Upper lobe of left lung (tissue), 6 donors: ENCODE data around the gene ANKRD13B. TPM values are rescaled to one million over a fixed set of nuclear protein-coding genes. Genes with fewer than 3 reads are reported as not detected.

Experiments used
- ATAC-seq, 2 donors: fragments of 200-7000 bp; cut with Tn5 transposase; one replicate each; pipeline ENCODE4 v1.9.1; 2022; ENCODE audit warnings: mild to moderate bottlenecking in 2 of 2, moderate library complexity in 2 of 2; ENCODE audit not compliant: low FRiP score in 2 of 2
- DNase-seq, 2 donors: peaks; one replicate each; pipeline ENCODE4 v3.0.0-alpha.2; 2019 to 2020
- H3K27ac ChIP-seq, 4 donors: fragments of 200-600 bp; sonication (generic); one replicate each; pipeline ENCODE4 v1.5.1; 2016 to 2019
- H3K27me3 ChIP-seq, 4 donors: fragments of 200-600 bp; sonication (generic); one replicate each; pipeline ENCODE4 v1.5.1; 2017 to 2019
- H3K36me3 ChIP-seq, 4 donors: fragments of 200-600 bp; sonication (generic); one replicate each; pipeline ENCODE4 v1.5.1; 2016 to 2019
- H3K4me1 ChIP-seq, 4 donors: fragments of 200-600 bp; sonication (generic); one replicate each; pipeline ENCODE4 v1.5.1; 2018 to 2019
- H3K4me3 ChIP-seq, 4 donors: fragments of 200-600 bp; sonication (generic); one replicate each; pipeline ENCODE4 v1.5.1; 2017 to 2019; ENCODE audit warnings: mild to moderate bottlenecking in 2 of 4, moderate library complexity in 1 of 4
- H3K9me3 ChIP-seq, 4 donors: fragments of 200-600 bp; sonication (generic); one replicate each; pipeline ENCODE4 v1.5.1; 2018 to 2019
- CTCF ChIP-seq, 6 experiments: fragments of 450-650 bp in 4 of 6; fragments of 200-600 bp in 2 of 6; sonication (generic) in 2 of 6; IDR thresholded peaks; one replicate each; pipeline ENCODE4 v1.5.1; 2016 to 2019; ENCODE audit warnings: antibody characterized with exemption in 6 of 6
- EP300 ChIP-seq, 4 donors: sonication (generic); formaldehyde crosslinking; IDR thresholded peaks; one replicate each; pipeline ENCODE4 v1.5.1; 2017; ENCODE audit warnings: antibody characterized with exemption in 4 of 4, control low read depth in 2 of 4
- POLR2A ChIP-seq, 4 donors: fragments of 450-650 bp; IDR thresholded peaks; one replicate each; pipeline ENCODE4 v1.5.1; 2016 to 2017; ENCODE audit warnings: antibody characterized with exemption in 4 of 4, mild to moderate bottlenecking in 2 of 4
- POLR2AphosphoS5 ChIP-seq, 2 donors: sonication (generic); formaldehyde crosslinking; IDR thresholded peaks; one replicate each; pipeline ENCODE4 v1.5.1; 2017; ENCODE audit warnings: antibody characterized with exemption in 2 of 2
- WGBS, 2 donors: methylation state at CpG; one replicate each; pipeline ENCODE4 v1.1.5; 2017 to 2018; 5-methylcytosine and 5-hydroxymethylcytosine counted together
- total RNA-seq, 6 donors: library from RNA; depleted of rRNA in 4 of 6; stranded (reverse); fragments of >200 nt in 4 of 6; gene quantifications; one replicate each; pipeline versions ENCODE4 v1.1.0 to v1.2.1, GENCODE V29; 2016 to 2021
- donor health status: DM: no; HTN: no; CAD: no; lungs with moderate emphysema.
- donor health status: DM: no; HTN: yes; CAD: no; lungs with severe emphysema.

ANKRD13B gene
- total RNA-seq, 6 donors from 2014 or later: 1.5 to 24.1 (median 3.9) TPM

- WGBS, 2 donors: 87 to 90% methylated on average over 10 of the region's 10 CpGs
- peaks cover 25 to 45% (median 38%) of the 10 kb centered on the region in 4 donors for H3K4me1 ChIP-seq
- no peaks in the 10 kb centered on the region for H3K27me3 ChIP-seq
- no peaks in the 10 kb centered on the region for H3K9me3 ChIP-seq
- TF ChIP-seq EP300 (IDR thresholded peaks at IDR 0.05) (no peak), CTCF (IDR thresholded peaks at IDR 0.05) (no peak), POLR2A (IDR thresholded peaks at IDR 0.05) (no peak), POLR2AphosphoS5 (IDR thresholded peaks at IDR 0.05) (no peak)
- DNase-seq (no peak), ATAC-seq (no peak)
- H3K36me3 ChIP-seq: peaks cover 0 to 59% (median 31%) of the 10 kb centered on the region in 4 donors
- H3K27ac ChIP-seq: peak overlapping the region in 1 of 4 donors; percentile 35
- no peak overlapping the region for H3K4me3 ChIP-seq
Measured at GRCh38 chr17:29582254-29582765, 10.6 kb upstream of the ANKRD13B start.

- no peaks in the 10 kb centered on the region for H3K27me3 ChIP-seq
- H3K27ac ChIP-seq: peak overlapping the region in 1 of 4 donors; percentile 35
- H3K36me3 ChIP-seq: peaks cover 0 to 54% (median 27%) of the 10 kb centered on the region in 4 donors
- peaks cover 29 to 49% (median 42%) of the 10 kb centered on the region in 4 donors for H3K4me1 ChIP-seq
- DNase-seq (no peak), ATAC-seq (no peak)
- no peak for TF ChIP-seq CTCF (IDR thresholded peaks at IDR 0.05)
- no peak for TF ChIP-seq POLR2AphosphoS5 (IDR thresholded peaks at IDR 0.05)
- no peak for TF ChIP-seq POLR2A (IDR thresholded peaks at IDR 0.05)
- no peak for TF ChIP-seq EP300 (IDR thresholded peaks at IDR 0.05)
- no peak overlapping the region for H3K4me3 ChIP-seq
- 85 to 92% methylated on average over 8 to 13 of the region's 13 CpGs for WGBS, 2 donors
- no peaks in the 10 kb centered on the region for H3K9me3 ChIP-seq
Measured at GRCh38 chr17:29582772-29583171, 10.2 kb upstream of the ANKRD13B start.

GRCh38 chr17:29583324-29584248 is 9.3 kb upstream of the ANKRD13B start:
- Histone ChIP-seq H3K9me3 (no peaks in the 10 kb centered on the region), H3K4me3 (no peak overlapping the region), H3K4me1 (peaks cover 36 to 57% (median 50%) of the 10 kb centered on the region in 4 donors), H3K27me3 (no peaks in the 10 kb centered on the region), H3K27ac (peak overlapping the region; percentile 84 to 92 (median 89)), H3K36me3 (peaks cover 0 to 46% (median 20%) of the 10 kb centered on the region in 4 donors)
- TF ChIP-seq EP300 (IDR thresholded peaks at IDR 0.05) (no peak), POLR2A (IDR thresholded peaks at IDR 0.05) (no peak), CTCF (IDR thresholded peaks at IDR 0.05) (no peak), POLR2AphosphoS5 (IDR thresholded peaks at IDR 0.05) (no peak)
- no peak for ATAC-seq
- DNase-seq: no peak
- whole genome bisulfite sequencing, 2 donors: 82 to 91% methylated on average over 11 to 16 of the region's 16 CpGs

GRCh38 chr17:29584452-29585079 is 8.4 kb upstream of the ANKRD13B start:
- peak overlapping the region in 3 of 4 donors; percentile 43 to 95 (median 81) for H3K4me3 ChIP-seq
- peaks cover 40 to 60% (median 51%) of the 10 kb centered on the region in 4 donors for H3K4me1 ChIP-seq
- no peaks in the 10 kb centered on the region for H3K9me3 ChIP-seq
- H3K36me3 ChIP-seq: peaks cover 0 to 36% (median 20%) of the 10 kb centered on the region in 4 donors
- ATAC-seq (no peak), DNase-seq (no peak)
- 45 to 63% methylated on average over 5 to 9 of the region's 12 CpGs for WGBS, 2 donors
- TF ChIP-seq EP300 (IDR thresholded peaks at IDR 0.05): peak in 1 of 4 donors; percentile 59
- TF ChIP-seq POLR2A (IDR thresholded peaks at IDR 0.05): peak in 1 of 4 donors; percentile 9
- no peak for TF ChIP-seq CTCF (IDR thresholded peaks at IDR 0.05)
- TF ChIP-seq POLR2AphosphoS5 (IDR thresholded peaks at IDR 0.05): peak in 1 of 2 donors; percentile 64
- H3K27me3 ChIP-seq: no peaks in the 10 kb centered on the region
- H3K27ac ChIP-seq: peak overlapping the region; percentile 84 to 92 (median 89)
